Gastrocnemius medialis (tissue), 4 donors: Measurements from ENCODE around the gene PDE7B. TPM values are rescaled to one million over a fixed set of nuclear protein-coding genes. Genes with fewer than 3 reads are reported as not detected.

Experiments
- ATAC-seq, 2 donors: fragments of 150-250 bp; one replicate each; pipeline ENCODE4 v1.9.1; 2016
- DNase-seq, 2 donors: peaks; one replicate each; pipeline ENCODE4 v3.0.0-alpha.2; 2019
- H3K27ac ChIP-seq, 4 donors: fragments of 200-600 bp; sonication (generic); 1 replicate in 1 of 4; 2 replicates in 3 of 4; pipeline ENCODE4 v1.5.1; 2016 to 2018; ENCODE audit warnings: mild to moderate bottlenecking in 2 of 4, moderate library complexity in 1 of 4
- H3K27me3 ChIP-seq, 3 donors: fragments of 200-600 bp; sonication (generic) in 2 of 3; 1 replicate in 1 of 3; 2 replicates in 2 of 3; pipeline versions ENCODE4 v1.5.1 to v1.6.0; 2016 to 2019; ENCODE audit warnings: mild to moderate bottlenecking in 1 of 3, moderate library complexity in 1 of 3
- H3K36me3 ChIP-seq, 2 donors: fragments of 200-600 bp; sonication (generic) in 1 of 2; one replicate each; pipeline ENCODE4 v1.5.1; 2017 to 2018
- H3K4me1 ChIP-seq, 2 donors: fragments of 200-600 bp; sonication (generic) in 1 of 2; one replicate each; pipeline ENCODE4 v1.5.1; 2016 to 2017; ENCODE audit warnings: mild to moderate bottlenecking in 2 of 2
- H3K4me3 ChIP-seq, 4 donors: fragments of 200-600 bp; sonication (generic) in 3 of 4; 1 replicate in 1 of 4; 2 replicates in 3 of 4; pipeline ENCODE4 v1.5.1; 2016 to 2019; ENCODE audit warnings: mild to moderate bottlenecking in 2 of 4
- H3K9me3 ChIP-seq, 3 donors: fragments of 200-600 bp; sonication (generic) in 2 of 3; 1 replicate in 1 of 3; 2 replicates in 2 of 3; pipeline ENCODE4 v1.5.1; 2016 to 2019
- CTCF ChIP-seq, 5 experiments: fragments of 450-650 bp in 3 of 5; fragments of 200-600 bp in 2 of 5; sonication (generic) in 2 of 5; IDR thresholded peaks in 4 of 5; conservative IDR thresholded peaks in 1 of 5; 1 replicate in 4 of 5; 2 replicates in 1 of 5; pipeline ENCODE4 v1.5.1; 2016 to 2019; ENCODE audit warnings: antibody characterized with exemption in 5 of 5, mild to moderate bottlenecking in 3 of 5, moderate library complexity in 3 of 5
- POLR2A ChIP-seq, 2 donors: fragments of 450-650 bp; IDR thresholded peaks; one replicate each; pipeline ENCODE4 v1.6.1; 2017; ENCODE audit warnings: antibody characterized with exemption in 2 of 2, mild to moderate bottlenecking in 2 of 2, moderate library complexity in 2 of 2
- in situ Hi-C, 4 donors: fragments of 200-750 bp; cut with MboI; loops; one replicate each; pipeline versions ENCODE4 v1.15.0 to v1.8.0; 2017; ENCODE audit warnings: low sequenced_read_pairs in 4 of 4
- intact Hi-C: fragments of 100-400 bp; cut with DNase I; formaldehyde crosslinking; loops from one replicate; pipeline ENCODE4 v1.15.1; 2023; ENCODE audit warnings: low total_unique reads
- total RNA-seq, 4 donors: library from RNA; depleted of rRNA; stranded (reverse); fragments of >200 nt; gene quantifications; one replicate each; pipeline versions ENCODE4 v1.1.0 to v1.2.3, GENCODE V29; 2016

The PDE7B gene
- total RNA-seq, 4 donors from 2014 or later = 2.2 to 3.6 (median 2.7) TPM

- intact Hi-C loops = no loop called here
- H3K4me3 ChIP-seq = no peak overlapping the region
Measured at GRCh38 chr6:136113736-136114173, 262.3 kb downstream of the PDE7B start.

DNA sequence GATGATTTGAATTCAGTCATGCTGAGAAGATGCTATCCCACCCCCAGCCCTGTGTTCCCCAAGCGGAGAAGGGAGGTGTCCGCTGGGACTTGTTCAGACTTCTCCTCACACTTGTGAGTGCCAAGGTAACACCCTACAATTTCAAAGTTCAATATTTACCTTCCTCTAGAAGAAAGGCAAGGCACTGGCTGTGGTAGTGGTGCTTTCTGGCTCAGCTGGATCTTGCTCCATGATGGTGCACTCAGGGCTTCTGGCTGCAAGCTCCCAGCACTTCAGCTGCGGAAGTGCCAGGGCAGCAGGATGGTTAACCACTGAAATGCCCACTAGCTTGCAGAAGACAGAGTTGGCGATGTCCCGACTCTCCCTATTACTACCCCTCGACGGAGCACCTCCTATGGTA lies 263.2 kb downstream of the PDE7B start:
- Histone ChIP-seq H3K9me3 (no peaks in the 10 kb centered on the region), H3K4me1 (peaks cover 3 to 4% of the 10 kb centered on the region in 2 donors), H3K4me3 (no peak overlapping the region), H3K27ac (no peak overlapping the region), H3K36me3 (no peaks in the 10 kb centered on the region), H3K27me3 (no peaks in the 10 kb centered on the region)
- in situ Hi-C loops (no loop called here), intact Hi-C loops (no loop called here)
- ATAC-seq = no peak
- TF ChIP-seq POLR2A (IDR thresholded peaks at IDR 0.05) (no peak), CTCF (IDR thresholded peaks at IDR 0.05 in 4 of 5, conservative IDR thresholded peaks at IDR 0.05 in 1 of 5) (no peak)
- DNase-seq = no peak

More at GRCh38 chr6:136113736-136114173, 262.3 kb downstream of the PDE7B start:
- H3K36me3 ChIP-seq = no peaks in the 10 kb centered on the region
- TF ChIP-seq CTCF (IDR thresholded peaks at IDR 0.05 in 4 of 5, conservative IDR thresholded peaks at IDR 0.05 in 1 of 5) = no peak
- TF ChIP-seq POLR2A (IDR thresholded peaks at IDR 0.05) = no peak
- peak; percentile 70 to 84 for ATAC-seq
- no peaks in the 10 kb centered on the region for H3K9me3 ChIP-seq
- in situ Hi-C loops = no loop called here
- no peaks in the 10 kb centered on the region for H3K27me3 ChIP-seq
- DNase-seq = peak; percentile 23 to 29
- peaks cover 3 to 4% of the 10 kb centered on the region in 2 donors for H3K4me1 ChIP-seq
- H3K27ac ChIP-seq = peak overlapping the region; percentile 25 to 50 (median 38)

GRCh38 chr6:136115941-136116340 lies 264.4 kb downstream of the PDE7B start:
- in situ Hi-C loops (no loop called here), intact Hi-C loops (no loop called here)
- Histone ChIP-seq H3K36me3 (no peaks in the 10 kb centered on the region), H3K9me3 (no peaks in the 10 kb centered on the region), H3K4me1 (peaks cover 3 to 4% of the 10 kb centered on the region in 2 donors), H3K27me3 (no peaks in the 10 kb centered on the region), H3K27ac (peak overlapping the region in 2 of 4 donors; percentile 0 to 20), H3K4me3 (no peak overlapping the region)
- ATAC-seq (no peak), DNase-seq (no peak)
- no peak for TF ChIP-seq CTCF (IDR thresholded peaks at IDR 0.05 in 4 of 5, conservative IDR thresholded peaks at IDR 0.05 in 1 of 5)
- TF ChIP-seq POLR2A (IDR thresholded peaks at IDR 0.05) = no peak

GRCh38 chr6:136117081-136117480 lies 265.6 kb downstream of the PDE7B start:
- Histone ChIP-seq H3K4me3 (no peak overlapping the region), H3K9me3 (no peaks in the 10 kb centered on the region), H3K36me3 (no peaks in the 10 kb centered on the region), H3K4me1 (peaks cover 3 to 4% of the 10 kb centered on the region in 2 donors), H3K27ac (peak overlapping the region in 3 of 4 donors; percentile 34 to 52 (median 36)), H3K27me3 (no peaks in the 10 kb centered on the region)
- TF ChIP-seq CTCF (IDR thresholded peaks at IDR 0.05 in 4 of 5, conservative IDR thresholded peaks at IDR 0.05 in 1 of 5) = no peak
- TF ChIP-seq POLR2A (IDR thresholded peaks at IDR 0.05) = no peak
- ATAC-seq (no peak), DNase-seq (no peak)
- intact Hi-C loops (no loop called here), in situ Hi-C loops (no loop called here)

GRCh38 chr6:136118787-136119186 lies 267.3 kb downstream of the PDE7B start:
- TF ChIP-seq POLR2A (IDR thresholded peaks at IDR 0.05) (no peak), CTCF (IDR thresholded peaks at IDR 0.05 in 4 of 5, conservative IDR thresholded peaks at IDR 0.05 in 1 of 5) (no peak)
- H3K36me3 ChIP-seq = no peaks in the 10 kb centered on the region
- ATAC-seq = no peak
- intact Hi-C loops = no loop called here
- DNase-seq = no peak
- peaks cover 3 to 4% of the 10 kb centered on the region in 2 donors for H3K4me1 ChIP-seq
- H3K9me3 ChIP-seq = no peaks in the 10 kb centered on the region
- no peak overlapping the region for H3K27ac ChIP-seq
- in situ Hi-C loops = no loop called here
- H3K4me3 ChIP-seq = no peak overlapping the region
- H3K27me3 ChIP-seq = no peaks in the 10 kb centered on the region
